HepG2 (cell line): Measurements from ENCODE around the gene RHOC. TPM values are rescaled to one million over a fixed set of nuclear protein-coding genes. Genes with fewer than 3 reads are reported as not detected.

Experiments used
- CREM ChIP-seq, 2 experiments: sonication (generic) in 1 of 2; formaldehyde crosslinking in 1 of 2; IDR thresholded peaks; 2 replicates each; pipeline versions ENCODE4 v1.4.0 to v1.6.1; 2016 to 2020; ENCODE audit warnings: antibody characterized with exemption in 1 of 2, mild to moderate bottlenecking in 1 of 2, missing genetic modification reagents in 1 of 2
- KDM3A ChIP-seq: IDR thresholded peaks from 2 replicates; pipeline ENCODE4 v1.6.1; 2018; ENCODE audit warnings: low read depth, missing compliant biosample characterization
- NFRKB ChIP-seq: fragments of 450-650 bp; IDR thresholded peaks from 2 replicates; pipeline ENCODE4 v1.6.1; 2017
- NR2F2 ChIP-seq: IDR thresholded peaks from 2 replicates; pipeline ENCODE4 v1.6.1; 2012; ENCODE audit warnings: low read depth, inconsistent platforms, borderline replicate concordance
- PAWR ChIP-seq: sonication (generic); formaldehyde crosslinking; IDR thresholded peaks from 2 replicates; pipeline ENCODE4 v1.4.0; 2020; ENCODE audit warnings: missing genetic modification reagents, mild to moderate bottlenecking, borderline replicate concordance
- TAF1 ChIP-seq: sonication (generic); formaldehyde crosslinking; IDR thresholded peaks from 2 replicates; pipeline ENCODE4 v1.4.0; 2020; ENCODE audit warnings: missing genetic modification reagents
- TBX2 ChIP-seq: sonication (generic); formaldehyde crosslinking; IDR thresholded peaks from 2 replicates; pipeline ENCODE4 v1.5.0; 2020; ENCODE audit warnings: missing genetic modification reagents, mild to moderate bottlenecking, borderline replicate concordance
- THYN1 ChIP-seq: sonication (generic); formaldehyde crosslinking; IDR thresholded peaks from 2 replicates; pipeline ENCODE4 v1.8.1; 2023; ENCODE audit warnings: low read depth, mild to moderate bottlenecking, moderate library complexity, missing genetic modification reagents, borderline replicate concordance
- ZFP1 ChIP-seq: IDR thresholded peaks from 2 replicates; pipeline ENCODE4 v1.6.1; 2016
- ZFP36L2 ChIP-seq: sonication (generic); formaldehyde crosslinking; IDR thresholded peaks from 2 replicates; pipeline ENCODE4 v1.4.0; 2020; ENCODE audit warnings: missing genetic modification reagents
- ZFP90 ChIP-seq: sonication (generic); formaldehyde crosslinking; IDR thresholded peaks from 2 replicates; pipeline ENCODE4 v1.8.0; 2022; ENCODE audit warnings: missing genetic modification reagents, mild to moderate bottlenecking, inconsistent platforms, borderline replicate concordance
- ZIK1 ChIP-seq: sonication (generic); formaldehyde crosslinking; IDR thresholded peaks from 2 replicates; pipeline ENCODE4 v1.5.0; 2020; ENCODE audit warnings: mild to moderate bottlenecking, low read depth, missing genetic modification reagents, borderline replicate concordance
- ZNF180 ChIP-seq: sonication (generic); formaldehyde crosslinking; IDR thresholded peaks from 2 replicates; pipeline ENCODE4 v1.4.0; 2020; ENCODE audit warnings: low read depth, missing genetic modification reagents, borderline replicate concordance
- ZNF282 ChIP-seq: fragments of 450-650 bp; IDR thresholded peaks from 2 replicates; pipeline ENCODE4 v1.6.1; 2018; ENCODE audit not compliant: partially characterized antibody
- ZNF33A ChIP-seq: sonication (generic); formaldehyde crosslinking; IDR thresholded peaks from 2 replicates; pipeline ENCODE4 v1.5.1; 2020; ENCODE audit warnings: missing genetic modification reagents, mild to moderate bottlenecking, moderate library complexity, borderline replicate concordance
- ZNF564 ChIP-seq: sonication (generic); formaldehyde crosslinking; IDR thresholded peaks from 2 replicates; pipeline ENCODE4 v1.8.1; 2023; ENCODE audit warnings: mild to moderate bottlenecking, missing genetic modification reagents
- ZNF570 ChIP-seq: sonication (generic); formaldehyde crosslinking; IDR thresholded peaks from 2 replicates; pipeline ENCODE4 v1.4.0; 2020; ENCODE audit warnings: mild to moderate bottlenecking, missing genetic modification reagents, borderline replicate concordance
- ZNF660 ChIP-seq: sonication (generic); formaldehyde crosslinking; IDR thresholded peaks from 2 replicates; pipeline ENCODE4 v1.5.1; 2020; ENCODE audit warnings: mild to moderate bottlenecking, low read depth, missing genetic modification reagents, borderline replicate concordance
- ZNF768 ChIP-seq: sonication (generic); formaldehyde crosslinking; IDR thresholded peaks from 2 replicates; pipeline ENCODE4 v1.4.0; 2020; ENCODE audit warnings: missing genetic modification reagents
- polyA plus RNA-seq, 8 experiments: library from polyadenylated mRNA; depleted of rRNA in 3 of 8; stranded (reverse) in 7 of 8; unstranded in 1 of 8; fragments of >200 nt; fragmentation: Illumina TruSeq in 4 of 8; extraction: Trizol in 4 of 8; gene quantifications; 2 replicates each; pipeline versions ENCODE4 v1.2.1 to v1.2.3, GENCODE V29; 2011 to 2016; ENCODE audit warnings: low read depth in 4 of 8, missing spikeins in 1 of 8, mixed read lengths in 1 of 8; ENCODE audit not compliant: insufficient read depth in 1 of 8
- total RNA-seq, 5 experiments: library from RNA; depleted of rRNA; stranded (reverse); fragments of >200 nt; fragmentation: Illumina TruSeq; extraction: Trizol; gene quantifications; 2 replicates each; pipeline ENCODE4 v1.2.3, GENCODE V29; 2016; ENCODE audit warnings: low read depth in 1 of 5
- TF ChIP-seq, protein P1 (sequence below): sonication (generic); formaldehyde crosslinking; IDR thresholded peaks from 2 replicates; pipeline ENCODE4 v1.4.0; 2020; ENCODE audit warnings: missing genetic modification reagents
- TF ChIP-seq, protein P2 (sequence below): IDR thresholded peaks from 2 replicates; pipeline ENCODE4 v1.6.1; 2018; ENCODE audit warnings: missing genetic modification reagents, mild to moderate bottlenecking, missing compliant biosample characterization
- TF ChIP-seq, protein P3 (sequence below): sonication (generic); formaldehyde crosslinking; IDR thresholded peaks from 2 replicates; pipeline ENCODE4 v1.4.0; 2020; ENCODE audit warnings: missing genetic modification reagents
- TF ChIP-seq, protein P4 (sequence below): sonication (generic); formaldehyde crosslinking; IDR thresholded peaks from 2 replicates; pipeline ENCODE4 v1.5.1; 2020; ENCODE audit warnings: missing genetic modification reagents, mild to moderate bottlenecking, borderline replicate concordance
- TF ChIP-seq, protein P5 (sequence below): sonication (generic); formaldehyde crosslinking; IDR thresholded peaks from 2 replicates; pipeline ENCODE4 v1.4.0; 2020; ENCODE audit warnings: missing genetic modification reagents

Gene RHOC
- total and polyA plus RNA-seq, 2 of the 13 experiments (the other 11 are each of a cell fraction or from before 2014, with no cell fraction given), result 64.3 to 182 TPM

DNA sequence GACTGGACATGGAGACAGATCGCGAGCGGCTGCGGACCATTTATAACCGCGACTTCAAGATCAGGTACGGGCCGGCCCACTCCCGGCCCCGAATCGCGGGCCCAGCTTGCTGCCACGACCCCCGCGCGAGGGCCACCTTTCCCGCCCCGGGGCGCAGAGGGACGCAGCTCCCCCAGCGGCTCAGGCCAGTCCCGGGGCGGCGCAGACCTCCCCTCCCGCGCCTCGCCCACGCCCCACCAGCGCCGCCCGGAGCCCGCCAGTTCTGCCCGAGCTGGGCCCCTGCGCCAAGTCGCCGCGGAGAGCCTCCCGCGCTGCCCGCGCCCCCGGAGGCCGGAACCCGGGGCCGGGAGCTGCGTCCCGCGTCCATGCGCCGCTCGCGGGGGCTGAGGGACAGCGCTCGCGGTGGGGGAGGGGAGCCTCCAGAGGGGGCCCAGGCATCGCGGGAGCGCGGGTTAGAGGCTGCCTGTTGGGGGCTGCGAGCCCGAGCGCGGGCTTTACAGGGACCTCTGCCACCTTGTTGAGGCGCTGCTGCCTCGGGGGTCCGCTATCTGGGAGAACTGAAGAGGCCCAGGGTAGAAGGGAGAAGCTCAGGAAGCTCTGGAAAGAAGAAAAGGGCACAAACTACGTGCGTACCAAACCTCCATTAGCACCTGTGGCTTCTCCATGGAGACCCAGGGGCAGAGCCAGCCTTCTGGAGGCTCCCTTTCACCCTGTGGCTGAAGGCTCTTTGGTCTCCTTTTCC is 31.8 kb downstream of the RHOC start (continued):
- TF ChIP-seq, protein P1, sequence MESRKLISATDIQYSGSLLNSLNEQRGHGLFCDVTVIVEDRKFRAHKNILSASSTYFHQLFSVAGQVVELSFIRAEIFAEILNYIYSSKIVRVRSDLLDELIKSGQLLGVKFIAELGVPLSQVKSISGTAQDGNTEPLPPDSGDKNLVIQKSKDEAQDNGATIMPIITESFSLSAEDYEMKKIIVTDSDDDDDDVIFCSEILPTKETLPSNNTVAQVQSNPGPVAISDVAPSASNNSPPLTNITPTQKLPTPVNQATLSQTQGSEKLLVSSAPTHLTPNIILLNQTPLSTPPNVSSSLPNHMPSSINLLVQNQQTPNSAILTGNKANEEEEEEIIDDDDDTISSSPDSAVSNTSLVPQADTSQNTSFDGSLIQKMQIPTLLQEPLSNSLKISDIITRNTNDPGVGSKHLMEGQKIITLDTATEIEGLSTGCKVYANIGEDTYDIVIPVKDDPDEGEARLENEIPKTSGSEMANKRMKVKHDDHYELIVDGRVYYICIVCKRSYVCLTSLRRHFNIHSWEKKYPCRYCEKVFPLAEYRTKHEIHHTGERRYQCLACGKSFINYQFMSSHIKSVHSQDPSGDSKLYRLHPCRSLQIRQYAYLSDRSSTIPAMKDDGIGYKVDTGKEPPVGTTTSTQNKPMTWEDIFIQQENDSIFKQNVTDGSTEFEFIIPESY (CRISPR knock-in tag), result no peak
- TF ChIP-seq PAWR (CRISPR knock-in tag) (no peak), ZIK1 (CRISPR knock-in tag) (no peak), TBX2 (CRISPR knock-in tag) (no peak), CREM (IDR thresholded peaks at IDR 0.05) (no peak), CREM (CRISPR knock-in tag; IDR thresholded peaks at IDR 0.05) (no peak), ZNF282 (no peak), ZNF660 (no peak), ZNF768 (CRISPR knock-in tag) (peak; percentile 56; the same call in 1 of the 2 replicates), NR2F2 (no peak), ZNF570 (no peak), ZFP90 (CRISPR knock-in tag) (no peak), KDM3A (no peak), THYN1 (CRISPR knock-in tag) (no peak), ZFP36L2 (CRISPR knock-in tag) (0 out of 2 replicates have a peak, but pooled peaks have one; percentile 75), ZNF180 (CRISPR knock-in tag) (no peak), ZNF33A (CRISPR knock-in tag) (no peak), ZFP1 (CRISPR knock-in tag) (no peak), ZNF564 (no peak), TAF1 (CRISPR knock-in tag) (0 out of 2 replicates have a peak, but pooled peaks have one; percentile 0), NFRKB (no peak)
- TF ChIP-seq, protein P2, sequence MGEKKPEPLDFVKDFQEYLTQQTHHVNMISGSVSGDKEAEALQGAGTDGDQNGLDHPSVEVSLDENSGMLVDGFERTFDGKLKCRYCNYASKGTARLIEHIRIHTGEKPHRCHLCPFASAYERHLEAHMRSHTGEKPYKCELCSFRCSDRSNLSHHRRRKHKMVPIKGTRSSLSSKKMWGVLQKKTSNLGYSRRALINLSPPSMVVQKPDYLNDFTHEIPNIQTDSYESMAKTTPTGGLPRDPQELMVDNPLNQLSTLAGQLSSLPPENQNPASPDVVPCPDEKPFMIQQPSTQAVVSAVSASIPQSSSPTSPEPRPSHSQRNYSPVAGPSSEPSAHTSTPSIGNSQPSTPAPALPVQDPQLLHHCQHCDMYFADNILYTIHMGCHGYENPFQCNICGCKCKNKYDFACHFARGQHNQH (CRISPR knock-in tag), result no peak; the same call in 1 of the 2 replicates
- TF ChIP-seq, protein P3, sequence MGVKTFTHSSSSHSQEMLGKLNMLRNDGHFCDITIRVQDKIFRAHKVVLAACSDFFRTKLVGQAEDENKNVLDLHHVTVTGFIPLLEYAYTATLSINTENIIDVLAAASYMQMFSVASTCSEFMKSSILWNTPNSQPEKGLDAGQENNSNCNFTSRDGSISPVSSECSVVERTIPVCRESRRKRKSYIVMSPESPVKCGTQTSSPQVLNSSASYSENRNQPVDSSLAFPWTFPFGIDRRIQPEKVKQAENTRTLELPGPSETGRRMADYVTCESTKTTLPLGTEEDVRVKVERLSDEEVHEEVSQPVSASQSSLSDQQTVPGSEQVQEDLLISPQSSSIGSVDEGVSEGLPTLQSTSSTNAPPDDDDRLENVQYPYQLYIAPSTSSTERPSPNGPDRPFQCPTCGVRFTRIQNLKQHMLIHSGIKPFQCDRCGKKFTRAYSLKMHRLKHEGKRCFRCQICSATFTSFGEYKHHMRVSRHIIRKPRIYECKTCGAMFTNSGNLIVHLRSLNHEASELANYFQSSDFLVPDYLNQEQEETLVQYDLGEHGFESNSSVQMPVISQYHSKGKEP (CRISPR knock-in tag), result no peak
- TF ChIP-seq, protein P4, sequence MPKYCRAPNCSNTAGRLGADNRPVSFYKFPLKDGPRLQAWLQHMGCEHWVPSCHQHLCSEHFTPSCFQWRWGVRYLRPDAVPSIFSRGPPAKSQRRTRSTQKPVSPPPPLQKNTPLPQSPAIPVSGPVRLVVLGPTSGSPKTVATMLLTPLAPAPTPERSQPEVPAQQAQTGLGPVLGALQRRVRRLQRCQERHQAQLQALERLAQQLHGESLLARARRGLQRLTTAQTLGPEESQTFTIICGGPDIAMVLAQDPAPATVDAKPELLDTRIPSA (CRISPR knock-in tag), result no peak
- TF ChIP-seq, protein P5, sequence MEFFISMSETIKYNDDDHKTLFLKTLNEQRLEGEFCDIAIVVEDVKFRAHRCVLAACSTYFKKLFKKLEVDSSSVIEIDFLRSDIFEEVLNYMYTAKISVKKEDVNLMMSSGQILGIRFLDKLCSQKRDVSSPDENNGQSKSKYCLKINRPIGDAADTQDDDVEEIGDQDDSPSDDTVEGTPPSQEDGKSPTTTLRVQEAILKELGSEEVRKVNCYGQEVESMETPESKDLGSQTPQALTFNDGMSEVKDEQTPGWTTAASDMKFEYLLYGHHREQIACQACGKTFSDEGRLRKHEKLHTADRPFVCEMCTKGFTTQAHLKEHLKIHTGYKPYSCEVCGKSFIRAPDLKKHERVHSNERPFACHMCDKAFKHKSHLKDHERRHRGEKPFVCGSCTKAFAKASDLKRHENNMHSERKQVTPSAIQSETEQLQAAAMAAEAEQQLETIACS (CRISPR knock-in tag), result no peak; the same call in none of the 2 replicates
